Right lobe of liver (tissue), 6 donors: ENCODE measurements around the gene SMPD1. TPM values are rescaled to one million over a fixed set of nuclear protein-coding genes. Genes with fewer than 3 reads are reported as not detected.
"Not testable (repeated sequence)": the region's sequence is repeated elsewhere in the genome, so short reads cannot be mapped to it uniquely, and the experiment has no call there.

ENCODE experiments used
- ATAC-seq, 4 donors: fragments of 200-7000 bp; cut with Tn5 transposase; one replicate each; pipeline ENCODE4 v1.9.1; 2020; ENCODE audit warnings: mild to moderate bottlenecking in 4 of 4, moderate library complexity in 4 of 4
- DNase-seq, 3 donors: peaks; one replicate each; pipeline ENCODE4 v3.0.0-alpha.2; 2020
- H3K27ac ChIP-seq, 3 donors: fragments of 200-600 bp; one replicate each; pipeline ENCODE4 v1.8.0; 2022
- H3K27me3 ChIP-seq, 2 donors: fragments of 200-600 bp; one replicate each; pipeline ENCODE4 v1.8.0; 2022
- H3K36me3 ChIP-seq, 4 donors: fragments of 200-600 bp; sonication (generic) in 1 of 4; one replicate each; pipeline versions ENCODE4 v1.5.1 to v1.8.0; 2017 to 2022; ENCODE audit warnings: control low read depth in 1 of 4
- H3K4me1 ChIP-seq, 4 donors: fragments of 200-600 bp; sonication (generic) in 1 of 4; one replicate each; pipeline versions ENCODE4 v1.5.1 to v1.8.0; 2017 to 2022; ENCODE audit warnings: control low read depth in 1 of 4
- H3K4me3 ChIP-seq, 3 donors: fragments of 200-600 bp; one replicate each; pipeline ENCODE4 v1.8.0; 2022
- H3K9me3 ChIP-seq, 4 donors: fragments of 200-600 bp; sonication (generic) in 1 of 4; one replicate each; pipeline versions ENCODE4 v1.5.1 to v1.8.0; 2017 to 2022; ENCODE audit warnings: control low read depth in 1 of 4
- CTCF ChIP-seq, 4 donors: fragments of 200-600 bp in 3 of 4; fragments of 450-650 bp in 1 of 4; IDR thresholded peaks; one replicate each; pipeline versions ENCODE4 v1.5.1 to v1.8.0; 2016 to 2022; ENCODE audit warnings: antibody characterized with exemption in 4 of 4, mild to moderate bottlenecking in 2 of 4
- POLR2A ChIP-seq: fragments of 450-650 bp; IDR thresholded peaks from one replicate; pipeline ENCODE4 v1.6.1; 2017; ENCODE audit warnings: antibody characterized with exemption, mild to moderate bottlenecking
- WGBS: methylation state at CpG from one replicate; pipeline ENCODE4 v1.1.6; 2018; ENCODE audit warnings: low coverage, low lambda C conversion rate; ENCODE audit not compliant: insufficient coverage; ENCODE audit errors: missing lambda C conversion rate; 5-methylcytosine and 5-hydroxymethylcytosine counted together
- intact Hi-C, 2 donors: fragments of 100-400 bp; cut with DNase I; formaldehyde crosslinking; loops; one replicate each; pipeline versions ENCODE4 v1.11.2 to v1.14.1; 2022
- total RNA-seq, 6 experiments: library from RNA; depleted of rRNA in 2 of 6; stranded (reverse); fragments of >200 nt in 2 of 6; fragmentation: NEBNext Ultra II Directional in 3 of 6; extraction: Animal tissue kit (Norgen Biotek cat#: 25700) in 3 of 6; gene quantifications; one replicate each; pipeline versions ENCODE4 v1.1.0 to v1.2.4, GENCODE V29; 2016 to 2023
- donor health status: DM: no; HTN: yes; CAD: no.
- donor health status: DM: no; HTN: no; CAD: no.
- donor health status: DM: no; HTN: no; CAD: no.
- donor health status: DM: no; HTN: yes; CAD: no.
- donor health status: DM: no; HTN: yes; CAD: no.

SMPD1 gene
- total RNA-seq, 6 experiments from 2014 or later, result 45.3 to 77.9 (median 57.3) TPM

DNA sequence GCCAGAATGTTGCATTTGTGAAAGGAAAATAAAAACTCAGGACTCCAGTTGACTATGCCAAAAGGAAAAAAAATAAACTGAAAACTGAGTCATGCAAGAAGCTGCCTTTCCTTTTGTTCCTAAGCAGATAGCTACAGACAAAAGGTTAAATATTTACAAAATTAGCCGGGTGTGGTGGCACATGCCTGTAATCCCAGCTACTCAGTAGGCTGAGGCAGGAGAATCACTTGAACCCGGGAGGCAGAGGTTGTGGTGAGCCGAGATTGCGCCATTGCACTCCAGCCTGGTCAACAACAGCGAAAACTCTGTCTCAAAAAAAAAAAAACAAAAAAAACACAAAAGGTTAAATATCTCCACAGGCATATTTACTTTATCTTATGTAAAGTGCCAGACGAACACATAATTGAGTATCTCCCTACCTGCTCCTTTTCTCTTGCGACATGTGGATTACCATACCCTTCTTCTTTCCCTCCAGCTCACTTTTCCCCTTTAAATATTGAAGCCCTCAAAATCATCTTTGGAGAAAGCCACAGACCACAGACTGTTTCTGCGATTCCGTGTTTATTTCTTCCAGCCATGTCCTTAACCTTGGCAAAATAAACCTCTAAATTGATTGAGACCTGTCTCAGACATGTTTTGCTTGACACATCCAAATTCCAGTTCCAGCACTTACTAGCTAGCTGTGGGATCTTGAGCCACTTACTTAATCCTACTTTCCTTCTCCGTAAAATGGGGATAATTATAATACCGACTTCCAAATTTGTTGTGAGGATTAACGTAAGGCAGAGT is 2.3 kb upstream of the SMPD1 start:
- intact Hi-C loops, result loop anchor here in 1 of 2 donors (10.0 kb wide), 1 partner anchor 117 kb away; no protein-coding TSS in a partner anchor
- H3K36me3 ChIP-seq, result no peaks in the 10 kb centered on the region
- peak; percentile 15 to 56 (median 38) for ATAC-seq

GRCh38 chr11:6388748-6389147 is 1.5 kb upstream of the SMPD1 start:
- Histone ChIP-seq H3K36me3 (no peaks in the 10 kb centered on the region), H3K4me3 (peak overlapping the region in 1 of 3 donors; percentile 79), H3K9me3 (no peaks in the 10 kb centered on the region), H3K27ac (peak overlapping the region in 2 of 3 donors; percentile 81 to 85), H3K4me1 (peaks cover 0 to 31% (median 12%) of the 10 kb centered on the region in 4 donors), H3K27me3 (no peaks in the 10 kb centered on the region)
- TF ChIP-seq POLR2A (no peak), CTCF (IDR thresholded peaks at IDR 0.05) (no peak)
- intact Hi-C loops, result loop anchor here in 1 of 2 donors (10.0 kb wide), 1 partner anchor 116 kb away; no protein-coding TSS in a partner anchor
- ATAC-seq (no peak), DNase-seq (no peak)
- WGBS, result 100% methylated on average over 1 of the region's 1 CpG

More for the DNA sequence above, 2.3 kb upstream of the SMPD1 start:
- peak in 2 of 3 donors; percentile 67 to 75 for DNase-seq
- Histone ChIP-seq H3K27ac (peak overlapping the region in 2 of 3 donors; percentile 81 to 85), H3K27me3 (no peaks in the 10 kb centered on the region), H3K4me1 (peaks cover 0 to 31% (median 12%) of the 10 kb centered on the region in 4 donors), H3K4me3 (peak overlapping the region in 1 of 3 donors; percentile 9), H3K9me3 (no peaks in the 10 kb centered on the region)
- TF ChIP-seq POLR2A, result no peak
- 33% methylated on average over 12 of the region's 12 CpGs for WGBS

- H3K9me3 ChIP-seq, result no peaks in the 10 kb centered on the region
- TF ChIP-seq POLR2A (no peak), CTCF (IDR thresholded peaks at IDR 0.05) (no peak)
- no peaks in the 10 kb centered on the region for H3K27me3 ChIP-seq
- intact Hi-C loops, result loop anchor here in 1 of 2 donors (5.0 kb wide), 1 partner anchor 46 kb away; no protein-coding TSS in a partner anchor
- peak overlapping the region; percentile 81 to 87 (median 85) for H3K27ac ChIP-seq
- H3K4me3 ChIP-seq, result peak overlapping the region; percentile 79 to 96 (median 95)
- no peak for ATAC-seq
- DNase-seq, result no peak
- peaks cover 0 to 31% (median 12%) of the 10 kb centered on the region in 4 donors for H3K4me1 ChIP-seq
- H3K36me3 ChIP-seq, result peaks cover 0 to 3% (median 0%) of the 10 kb centered on the region in 4 donors
- 0% methylated on average over 3 of the region's 19 CpGs for WGBS
Measured at GRCh38 chr11:6390718-6391469, 620 bp downstream of the SMPD1 start.

DNA sequence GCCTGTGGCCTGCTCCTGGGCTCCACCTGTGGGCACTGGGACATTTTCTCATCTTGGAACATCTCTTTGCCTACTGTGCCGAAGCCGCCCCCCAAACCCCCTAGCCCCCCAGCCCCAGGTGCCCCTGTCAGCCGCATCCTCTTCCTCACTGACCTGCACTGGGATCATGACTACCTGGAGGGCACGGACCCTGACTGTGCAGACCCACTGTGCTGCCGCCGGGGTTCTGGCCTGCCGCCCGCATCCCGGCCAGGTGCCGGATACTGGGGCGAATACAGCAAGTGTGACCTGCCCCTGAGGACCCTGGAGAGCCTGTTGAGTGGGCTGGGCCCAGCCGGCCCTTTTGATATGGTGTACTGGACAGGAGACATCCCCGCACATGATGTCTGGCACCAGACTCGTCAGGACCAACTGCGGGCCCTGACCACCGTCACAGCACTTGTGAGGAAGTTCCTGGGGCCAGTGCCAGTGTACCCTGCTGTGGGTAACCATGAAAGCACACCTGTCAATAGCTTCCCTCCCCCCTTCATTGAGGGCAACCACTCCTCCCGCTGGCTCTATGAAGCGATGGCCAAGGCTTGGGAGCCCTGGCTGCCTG is 1.4 kb downstream of the SMPD1 start:
- TF ChIP-seq CTCF (IDR thresholded peaks at IDR 0.05) (no peak), POLR2A (no peak)
- no peak for DNase-seq

DNA sequence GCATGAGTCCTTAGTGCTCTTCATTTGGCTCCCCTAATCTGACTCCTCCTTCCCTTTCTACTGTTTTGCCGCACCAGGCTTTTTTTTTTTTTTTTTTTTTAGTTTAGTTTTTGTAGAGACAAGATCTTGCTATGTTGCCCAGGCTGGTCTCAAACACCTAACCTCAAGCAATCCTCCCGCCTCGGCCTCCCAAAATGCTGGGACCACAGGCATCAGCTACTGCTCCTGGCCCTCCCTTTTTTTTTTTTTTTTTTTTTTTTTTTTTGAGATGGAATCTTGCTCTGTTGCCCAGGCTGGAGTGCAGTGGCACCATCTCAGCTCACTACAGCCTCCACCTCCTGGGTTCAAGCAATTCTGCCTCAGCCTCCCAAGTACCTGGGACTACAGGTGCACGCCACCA is 2.0 kb downstream of the SMPD1 start:
- not testable (repeated sequence) for DNase-seq, H3K27me3 ChIP-seq, H3K4me3 ChIP-seq, H3K9me3 ChIP-seq, ATAC-seq, H3K27ac ChIP-seq, H3K36me3 ChIP-seq
- intact Hi-C loops, result loop anchor here in 1 of 2 donors (5.0 kb wide), 1 partner anchor 45 kb away; no protein-coding TSS in a partner anchor
- 95% methylated on average over 3 of the region's 4 CpGs for WGBS
- H3K4me1 ChIP-seq, result peaks cover 0 to 29% (median 12%) of the 10 kb centered on the region in 4 donors

More for the DNA sequence above, 1.4 kb downstream of the SMPD1 start:
- WGBS, result 100% methylated on average over 1 of the region's 18 CpGs
- H3K27me3 ChIP-seq, result no peaks in the 10 kb centered on the region
- H3K9me3 ChIP-seq, result no peaks in the 10 kb centered on the region
- peak overlapping the region in 2 of 3 donors; percentile 79 to 96 for H3K4me3 ChIP-seq
- peaks cover 0 to 3% (median 0%) of the 10 kb centered on the region in 4 donors for H3K36me3 ChIP-seq
- no peak for ATAC-seq
- intact Hi-C loops, result loop anchor here in 1 of 2 donors (5.0 kb wide), 1 partner anchor 46 kb away; no protein-coding TSS in a partner anchor
- peaks cover 0 to 31% (median 12%) of the 10 kb centered on the region in 4 donors for H3K4me1 ChIP-seq
- no peak overlapping the region for H3K27ac ChIP-seq
